ENCODE measurements around the gene AMBP. TPM values are rescaled to one million over a fixed set of nuclear protein-coding genes. Genes with fewer than 3 reads are reported as not detected.

The AMBP gene
- total RNA-seq: not detected in 2 replicates

DNA sequence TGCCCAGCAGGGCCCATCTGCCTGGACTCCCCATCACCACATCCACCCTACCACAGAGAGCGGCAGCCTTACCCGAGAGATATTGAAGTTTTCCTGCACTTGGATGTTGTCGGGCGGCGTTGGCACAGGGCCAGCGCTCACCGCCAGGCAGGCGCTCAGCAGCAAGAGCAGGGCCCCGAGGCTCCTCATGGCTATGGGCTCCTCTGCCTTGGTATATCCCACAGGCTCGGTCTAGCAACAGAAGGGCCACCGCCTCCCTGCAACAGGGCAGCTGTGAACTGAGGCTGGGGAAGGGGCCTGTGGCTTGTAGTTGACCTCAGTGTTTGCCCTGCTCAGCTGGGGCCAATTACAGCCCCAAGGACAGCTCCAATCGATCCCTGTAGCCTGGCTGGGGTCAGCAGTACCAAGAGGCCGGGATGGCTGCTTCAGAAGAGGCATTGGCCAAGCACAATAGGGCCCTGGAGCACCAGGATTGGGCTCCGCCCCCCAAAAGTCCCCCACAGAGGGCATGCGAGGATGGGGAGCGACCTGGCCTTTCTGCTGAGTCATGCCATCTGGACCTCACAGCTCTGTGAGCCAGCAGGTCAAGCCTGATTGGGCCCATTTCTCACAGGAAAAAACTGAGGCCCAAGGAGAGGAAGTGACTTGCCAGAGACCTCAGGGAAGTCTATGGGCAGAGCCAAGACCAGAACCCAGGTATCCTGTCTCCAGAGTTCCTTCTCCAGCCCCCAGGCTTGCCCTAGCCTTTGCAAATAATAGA lies at the start of gene AMBP:
Gene AMBP, minus strand, starts transcription at position 280 of the 760 bp plus-strand sequence. Its CDS starts 91 bp downstream, at position 189.
- FAIRE-seq (no peak), DNase-seq (ENCODE audit: low read depth) (no peak)
- H3K4me3 ChIP-seq (ENCODE audit: low read depth, low read length): no peak within 1 kb of the TSS
- TF ChIP-seq CTCF (IDR thresholded peaks at IDR 0.05; ENCODE audit: insufficient read depth, low read length, severe bottlenecking): no peak
- peaks cover 7% of the 10 kb centered on the region for H3K27me3 ChIP-seq (ENCODE audit: control insufficient read depth, insufficient read depth, low read length)
- H3K36me3 ChIP-seq (ENCODE audit: control insufficient read depth, insufficient read depth, low read length): no peaks in the 10 kb centered on the region

DNA sequence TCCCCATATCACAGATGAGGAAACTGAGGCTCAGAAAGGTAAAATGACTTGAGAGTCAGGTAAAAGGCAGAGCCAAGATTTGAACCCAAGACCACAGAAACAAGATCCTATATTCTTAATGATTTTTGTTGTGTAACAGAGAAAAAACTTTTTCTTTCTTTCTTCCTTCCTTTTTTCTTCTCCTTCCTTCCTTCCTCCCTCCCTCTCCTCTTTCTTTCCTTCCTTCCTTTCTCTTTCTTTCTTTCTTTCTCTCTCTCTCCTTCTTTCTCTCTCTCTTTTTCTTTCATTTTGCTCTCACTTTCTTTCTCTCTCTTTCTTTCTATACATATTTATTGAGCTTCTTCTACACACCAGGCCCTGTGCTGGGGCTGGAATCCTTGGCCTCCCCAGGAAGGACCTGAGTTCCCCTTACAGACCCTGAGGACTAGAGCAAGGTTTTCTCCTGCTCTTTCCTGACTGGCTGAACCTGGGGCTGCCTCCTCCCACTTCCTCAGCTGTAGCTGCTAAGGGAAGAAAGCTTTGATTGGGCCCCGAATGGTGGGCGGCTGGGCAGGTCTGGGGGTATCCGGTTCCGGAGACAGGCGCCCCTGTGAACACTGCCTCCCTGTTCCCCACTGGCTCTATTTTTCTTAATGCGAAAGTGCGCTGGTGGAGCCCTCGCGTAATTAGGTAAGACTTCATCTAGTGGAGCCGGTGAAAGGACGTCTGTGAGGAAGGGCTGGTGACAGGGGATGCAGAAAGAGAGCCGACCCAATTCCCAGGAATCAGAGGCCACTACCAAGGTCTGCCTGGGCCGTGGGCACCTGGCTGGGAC lies 48.4 kb upstream of the AMBP start:
- no peak for FAIRE-seq
- Histone ChIP-seq H3K4me3 (ENCODE audit: low read depth, low read length) (no peak overlapping the region), H3K36me3 (ENCODE audit: control insufficient read depth, insufficient read depth, low read length) (no peaks in the 10 kb centered on the region), H3K27me3 (ENCODE audit: control insufficient read depth, insufficient read depth, low read length) (peaks cover 3% of the 10 kb centered on the region)
- TF ChIP-seq CTCF (IDR thresholded peaks at IDR 0.05; ENCODE audit: insufficient read depth, low read length, severe bottlenecking): no peak
- no peak for DNase-seq (ENCODE audit: low read depth)

- no peak overlapping the region for H3K4me3 ChIP-seq (ENCODE audit: low read depth, low read length)
- no peak for TF ChIP-seq CTCF (IDR thresholded peaks at IDR 0.05; ENCODE audit: insufficient read depth, low read length, severe bottlenecking)
- DNase-seq (ENCODE audit: low read depth) (no peak), FAIRE-seq (no peak)
- H3K36me3 ChIP-seq (ENCODE audit: control insufficient read depth, insufficient read depth, low read length): no peaks in the 10 kb centered on the region
- H3K27me3 ChIP-seq (ENCODE audit: control insufficient read depth, insufficient read depth, low read length): peaks cover 5% of the 10 kb centered on the region
Measured at GRCh38 chr9:114125476-114126013, 47.4 kb upstream of the AMBP start.

DNA sequence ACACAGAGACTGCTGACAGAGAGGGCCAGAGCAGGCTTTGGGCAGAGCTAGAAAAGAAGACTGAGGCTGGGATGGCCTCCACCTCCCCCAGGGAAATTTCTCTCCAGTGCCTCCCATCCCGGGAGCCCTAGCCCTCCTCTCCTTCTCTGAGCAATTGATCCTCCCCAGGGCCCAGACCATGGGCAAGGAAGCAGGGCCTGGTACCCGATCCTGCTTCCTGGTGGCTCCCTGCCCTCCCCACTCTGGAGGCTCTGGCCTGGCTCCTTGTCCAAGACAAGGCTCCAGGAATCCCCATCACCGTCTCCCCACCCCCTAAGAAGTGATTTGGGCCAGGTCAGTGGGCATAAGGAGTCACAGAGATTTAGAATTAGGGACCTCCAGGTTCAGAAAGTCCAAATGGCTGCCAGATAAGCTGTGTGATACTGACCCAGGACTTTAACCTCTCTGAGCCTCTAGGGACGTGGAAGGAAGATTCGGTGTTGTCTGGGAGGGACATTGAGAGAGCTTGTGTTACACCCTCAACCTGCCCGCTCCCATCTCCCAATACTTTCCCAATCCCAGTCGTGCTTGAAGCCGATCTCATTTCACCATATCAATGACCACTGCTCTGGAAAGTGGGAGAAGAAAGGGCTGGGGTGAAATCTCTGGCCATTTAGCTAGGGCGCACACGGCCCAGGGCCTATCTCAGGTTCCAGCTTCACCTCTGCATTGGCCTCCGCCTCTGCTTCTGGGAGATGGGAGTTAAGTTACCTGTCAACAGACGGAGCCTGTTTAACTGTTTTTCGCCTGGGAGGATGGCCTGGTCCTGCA lies 46.8 kb upstream of the AMBP start:
- no peaks in the 10 kb centered on the region for H3K36me3 ChIP-seq (ENCODE audit: control insufficient read depth, insufficient read depth, low read length)
- H3K4me3 ChIP-seq (ENCODE audit: low read depth, low read length): no peak overlapping the region
- no peak for TF ChIP-seq CTCF (IDR thresholded peaks at IDR 0.05; ENCODE audit: insufficient read depth, low read length, severe bottlenecking)
- DNase-seq (ENCODE audit: low read depth) (no peak), FAIRE-seq (no peak)
- peaks cover 9% of the 10 kb centered on the region for H3K27me3 ChIP-seq (ENCODE audit: control insufficient read depth, insufficient read depth, low read length)

DNA sequence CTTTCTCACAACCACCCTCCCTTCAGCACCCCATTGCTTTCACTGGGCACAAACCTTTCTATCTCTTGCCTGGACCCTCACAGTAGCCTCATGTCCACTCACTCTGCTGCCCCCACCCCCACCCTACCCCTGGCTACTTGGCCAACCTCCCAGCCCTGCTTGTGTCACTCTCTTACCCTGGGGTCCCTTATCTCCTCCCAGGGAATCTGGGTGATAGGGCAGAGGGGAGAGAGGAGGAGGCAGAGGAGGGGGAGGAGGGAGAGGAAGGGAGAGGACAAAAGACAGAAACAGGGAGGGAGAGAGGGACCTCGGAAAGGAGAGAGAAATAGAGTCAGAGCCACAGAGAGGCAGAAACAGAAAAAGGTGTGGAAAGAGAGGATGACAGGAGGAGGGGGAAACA lies 46.0 kb upstream of the AMBP start:
- no peak for TF ChIP-seq CTCF (IDR thresholded peaks at IDR 0.05; ENCODE audit: insufficient read depth, low read length, severe bottlenecking)
- no peak for FAIRE-seq

More for the DNA sequence above, 46.0 kb upstream of the AMBP start:
- Histone ChIP-seq H3K27me3 (ENCODE audit: control insufficient read depth, insufficient read depth, low read length) (peaks cover 13% of the 10 kb centered on the region), H3K4me3 (ENCODE audit: low read depth, low read length) (no peak overlapping the region), H3K36me3 (ENCODE audit: control insufficient read depth, insufficient read depth, low read length) (no peaks in the 10 kb centered on the region)
- DNase-seq (ENCODE audit: low read depth): no peak
